HG02870 (cell line): ENCODE data around the gene MAGI2.
"Not testable (repeated sequence)": the region's sequence is repeated elsewhere in the genome, so short reads cannot be mapped to it uniquely, and the experiment has no call there.

ENCODE experiments used
- ATAC-seq: cut with Tn5 transposase; IDR thresholded peaks from one replicate; pipeline ENCODE4 v1.9.1; 2021; ENCODE audit warnings: mild to moderate bottlenecking, moderate library complexity; ENCODE audit not compliant: unreplicated experiment

Gene MAGI2

DNA sequence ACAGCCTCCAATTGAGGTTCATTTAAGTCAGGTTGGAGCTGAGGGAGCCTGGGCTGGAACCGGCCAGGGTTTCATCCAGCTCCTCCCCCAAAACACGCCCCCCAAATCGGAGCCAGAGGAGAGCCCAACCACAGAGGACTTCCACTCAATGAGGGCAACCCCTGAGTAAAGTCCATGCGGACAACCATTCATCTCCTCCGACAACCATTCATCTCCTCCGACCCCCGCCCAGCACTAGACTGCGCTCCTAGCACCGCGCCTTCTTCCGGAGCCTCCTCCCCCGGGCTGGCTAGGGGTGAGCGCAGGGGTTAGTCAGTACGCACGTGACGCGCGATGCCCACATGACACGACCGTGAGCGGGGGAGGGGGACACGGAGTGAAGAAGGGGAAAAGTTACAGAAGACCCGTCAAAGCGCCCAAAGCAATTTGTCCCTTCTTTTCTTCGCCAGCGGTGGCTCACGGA is 1.4 kb downstream of the MAGI2 start:
- no peak for ATAC-seq

DNA sequence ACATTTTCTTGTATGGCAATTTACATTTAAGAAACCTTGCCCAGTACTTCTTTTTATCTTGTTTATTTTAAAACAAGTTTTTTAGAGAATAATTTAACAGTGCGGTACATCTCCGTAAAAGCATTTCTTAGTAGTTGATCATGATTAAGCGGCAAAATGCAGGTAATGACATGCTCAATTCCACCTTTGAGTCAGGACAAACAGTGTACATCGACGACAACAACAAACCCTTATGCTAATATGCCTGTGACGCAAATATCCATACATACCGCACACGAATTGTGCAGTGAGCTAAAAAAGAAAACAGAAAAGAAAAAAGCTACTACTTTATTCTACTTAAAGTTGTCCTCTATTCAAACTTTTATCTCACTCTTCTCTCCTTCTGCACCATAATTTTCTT is 1.9 kb downstream of the MAGI2 start:
- no peak for ATAC-seq

DNA sequence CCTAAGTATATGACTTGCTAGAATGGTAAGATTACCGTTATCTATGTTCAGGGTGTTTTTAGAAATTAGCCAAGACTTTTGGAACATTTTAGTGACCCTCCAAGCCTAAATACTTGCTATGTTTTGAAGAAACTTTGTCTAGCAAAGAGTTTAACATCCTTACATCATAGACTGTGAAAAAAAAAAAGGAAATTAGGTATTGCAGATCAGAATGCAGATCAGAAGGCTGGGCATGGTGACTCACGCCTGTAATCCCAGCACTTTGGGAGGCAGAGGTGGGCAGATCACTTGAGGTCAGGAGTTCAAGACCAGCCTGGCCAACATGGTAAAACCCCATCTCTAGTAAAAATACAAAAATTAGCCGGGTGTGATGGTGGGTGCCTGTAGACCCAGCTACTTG is 10.7 kb downstream of the MAGI2 start:
- ATAC-seq = not testable (repeated sequence)

DNA sequence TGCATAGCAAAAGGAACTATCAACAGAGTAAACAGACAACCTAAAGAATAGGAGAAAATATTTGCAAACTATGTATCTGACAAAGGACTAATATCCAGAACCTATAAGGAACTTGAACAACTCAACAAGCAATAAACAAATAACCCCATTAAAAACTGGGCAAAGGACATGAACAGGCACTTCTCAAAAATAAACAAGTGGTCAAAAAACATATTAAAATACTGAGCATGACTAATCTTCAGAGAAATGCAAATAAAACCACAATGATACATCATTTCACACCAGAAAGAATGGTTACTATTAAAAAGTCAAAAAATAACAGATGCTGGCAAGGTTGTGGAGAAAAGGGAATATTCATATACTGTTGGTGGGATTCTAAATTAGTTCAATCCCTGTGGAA is 17.1 kb downstream of the MAGI2 start:
- ATAC-seq = no peak

DNA sequence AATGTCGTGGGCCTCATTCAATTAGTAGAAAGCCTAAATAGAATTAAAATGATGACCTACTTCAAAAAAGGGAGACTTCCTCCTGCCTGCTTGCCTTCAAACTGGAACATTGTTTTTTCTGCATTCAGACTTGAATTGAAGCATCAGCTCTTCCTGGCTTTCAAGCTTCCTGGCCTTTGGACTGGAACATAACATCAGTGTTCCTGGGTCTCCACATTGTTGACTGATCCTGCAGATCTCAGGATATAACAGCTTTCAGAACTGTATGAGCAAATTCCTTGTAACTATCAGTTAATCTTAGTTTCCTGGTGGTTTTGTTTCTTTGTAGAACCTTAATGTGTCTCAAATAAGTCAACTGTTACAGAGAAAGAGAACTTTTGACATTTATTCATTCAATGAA is 18.6 kb downstream of the MAGI2 start:
- ATAC-seq = no peak

DNA sequence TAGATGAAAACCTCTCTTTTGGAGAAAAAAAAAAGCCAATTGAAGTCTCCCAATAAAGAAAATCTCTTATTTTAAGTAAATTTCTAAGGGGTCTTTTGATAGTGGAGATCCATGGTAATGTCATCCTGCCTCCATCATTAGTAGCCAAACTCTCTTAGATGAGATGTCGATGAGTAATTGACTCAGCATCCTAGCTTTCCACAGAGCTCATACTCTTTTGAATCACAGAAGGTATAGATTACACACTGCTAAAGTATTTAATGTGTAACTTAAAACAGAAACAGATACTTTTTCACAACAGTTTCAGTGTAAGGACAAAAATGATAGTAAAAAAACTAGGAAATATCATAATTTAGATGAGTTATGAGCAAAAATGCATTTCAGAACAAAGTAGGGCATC is 19.4 kb downstream of the MAGI2 start:
- no peak for ATAC-seq

DNA sequence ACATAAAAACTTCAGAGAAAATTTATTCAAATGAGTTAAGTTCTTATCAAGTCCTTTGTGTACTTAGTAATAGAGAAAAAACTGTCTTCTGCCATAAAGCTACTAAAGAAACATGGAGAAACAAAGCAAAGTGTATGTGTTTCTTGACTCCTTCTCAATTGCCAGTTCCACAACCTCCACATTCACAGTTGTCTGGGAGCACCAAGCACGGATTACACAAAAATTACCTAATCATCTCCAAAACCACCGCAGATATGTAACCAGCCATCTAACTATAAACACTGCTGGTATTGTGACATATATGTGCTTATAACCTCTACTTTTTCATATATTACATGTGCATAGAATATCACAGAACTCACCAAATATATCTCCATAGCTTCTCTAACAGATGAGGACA is 23.1 kb downstream of the MAGI2 start:
- no peak for ATAC-seq

DNA sequence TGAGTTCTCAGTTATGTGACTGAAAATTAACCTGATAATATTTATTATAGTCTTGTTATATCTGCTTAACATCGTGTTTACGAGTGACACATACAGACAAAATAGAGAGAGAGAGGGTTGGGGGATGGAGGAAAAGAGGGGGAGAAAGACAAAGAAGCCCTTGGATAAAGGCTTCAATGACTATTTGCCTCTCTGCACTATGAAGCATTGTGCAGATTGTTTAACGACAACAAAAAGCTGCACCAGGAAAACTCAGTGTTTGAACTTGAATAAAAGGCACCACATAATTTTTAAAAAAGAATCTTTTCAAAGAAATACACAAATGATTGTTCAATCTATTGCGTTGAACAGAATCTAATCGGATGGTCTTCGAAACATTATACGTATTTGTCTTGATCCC is 27.8 kb downstream of the MAGI2 start:
- ATAC-seq = no peak

DNA sequence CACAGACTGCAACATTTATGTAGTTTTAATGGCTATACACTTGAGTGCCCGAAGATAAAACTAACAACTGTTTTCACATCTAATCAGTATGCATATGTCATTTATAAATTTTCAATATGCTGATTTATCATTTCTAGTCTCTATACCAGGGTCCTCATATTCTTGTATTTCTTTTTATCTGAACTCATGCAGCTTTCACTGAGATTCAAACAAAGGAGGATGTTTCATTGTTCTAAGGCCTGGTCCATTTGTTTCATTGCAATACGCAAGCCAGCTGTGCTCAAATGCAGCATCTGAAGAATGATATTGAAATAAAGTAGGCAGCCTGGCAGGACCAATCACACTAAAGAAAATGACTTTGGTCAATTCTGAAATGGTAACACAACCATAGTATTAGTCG is 31.7 kb downstream of the MAGI2 start:
- ATAC-seq = no peak

DNA sequence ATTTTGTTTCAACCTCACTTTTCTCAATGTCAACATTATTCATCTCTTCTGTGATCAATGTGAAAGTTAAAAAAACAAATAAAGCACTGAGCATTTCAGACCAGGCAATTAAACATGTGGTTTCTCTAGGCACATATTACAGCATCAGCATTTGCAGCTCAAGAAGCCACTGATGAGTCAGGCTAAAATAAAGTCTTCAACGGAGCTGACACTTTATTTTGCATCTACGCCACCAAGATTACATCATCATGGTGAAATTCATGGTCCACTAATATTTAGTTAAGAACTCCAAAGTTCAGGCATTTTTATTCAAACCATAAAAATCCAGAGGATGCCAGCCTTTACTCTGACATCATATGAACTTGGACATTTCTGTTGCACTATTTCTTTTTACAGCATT is 33.0 kb downstream of the MAGI2 start:
- no peak for ATAC-seq

DNA sequence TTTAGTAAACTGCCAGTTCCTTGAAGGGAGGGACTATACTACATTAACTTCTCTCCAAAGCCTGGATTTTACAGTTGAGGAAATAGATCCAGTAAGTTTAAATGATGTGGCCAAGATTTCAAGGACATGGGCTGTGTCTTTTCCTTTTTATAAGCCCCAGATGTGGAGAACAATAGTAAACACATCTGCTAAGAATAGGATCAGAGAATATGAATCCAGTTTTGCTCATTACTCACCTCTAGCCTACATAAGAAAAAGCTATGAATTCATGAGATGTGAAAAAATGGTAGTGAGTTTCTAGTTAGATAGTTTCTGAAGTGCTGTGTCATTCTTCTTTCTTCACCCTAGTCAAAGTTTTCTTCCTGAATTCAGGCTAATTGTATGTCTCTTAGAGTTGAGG is 38.6 kb downstream of the MAGI2 start:
- ATAC-seq = no peak

DNA sequence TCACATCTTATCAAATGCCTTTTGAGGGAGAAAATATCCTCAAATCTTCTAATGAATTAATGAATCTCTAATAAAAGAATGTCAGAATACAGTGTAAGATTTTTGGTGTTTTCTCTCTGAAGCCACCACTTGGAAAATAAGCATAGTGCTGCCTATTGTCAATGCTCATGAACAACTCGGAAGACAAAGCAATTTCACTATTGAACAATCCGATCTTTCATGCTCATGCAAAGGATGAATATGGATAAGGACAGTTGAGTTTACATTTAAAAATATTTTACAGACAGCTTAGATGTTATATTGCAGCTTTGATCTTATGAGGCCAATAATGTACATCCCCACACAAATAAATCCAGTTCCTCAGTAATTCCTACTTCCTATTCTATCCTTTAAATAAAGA is 40.6 kb downstream of the MAGI2 start:
- no peak for ATAC-seq

DNA sequence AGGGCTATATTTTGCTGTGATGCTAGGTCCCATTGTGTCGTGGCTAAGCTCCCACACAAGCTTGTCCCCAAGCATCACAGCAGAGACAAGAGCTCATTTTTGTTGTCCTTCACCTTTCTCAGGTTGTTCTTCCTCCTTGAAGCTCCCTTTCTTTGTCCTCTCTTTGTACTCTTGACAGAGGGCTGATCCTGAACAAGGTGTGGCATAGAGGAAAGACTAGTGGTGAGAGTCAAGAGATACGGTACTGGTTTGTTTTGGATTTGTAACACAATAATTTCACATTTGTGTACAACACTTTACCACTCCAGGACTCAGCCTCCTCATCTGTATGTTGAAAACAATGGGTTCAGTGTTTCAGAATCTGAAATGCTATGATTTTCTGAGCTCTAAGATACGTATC is 41.0 kb downstream of the MAGI2 start:
- ATAC-seq = no peak

DNA sequence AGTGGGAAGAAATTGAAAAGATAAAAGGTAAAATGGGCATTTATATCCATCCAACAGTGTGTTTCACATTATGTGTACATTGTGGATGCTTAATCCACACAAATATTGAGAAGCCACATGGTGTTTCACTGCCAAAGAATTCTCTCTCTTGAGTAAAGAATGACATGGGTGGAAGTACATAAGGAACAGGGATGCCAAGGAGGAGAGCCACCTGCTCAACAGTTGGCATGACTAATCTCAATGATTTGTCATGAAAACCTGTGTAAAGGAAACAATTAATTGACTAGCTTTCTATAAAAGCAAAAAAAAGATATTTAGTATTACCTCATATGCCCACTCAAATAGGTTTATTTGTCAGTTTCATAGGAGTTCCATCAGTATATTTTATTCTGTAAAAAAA is 43.1 kb downstream of the MAGI2 start:
- ATAC-seq = no peak

DNA sequence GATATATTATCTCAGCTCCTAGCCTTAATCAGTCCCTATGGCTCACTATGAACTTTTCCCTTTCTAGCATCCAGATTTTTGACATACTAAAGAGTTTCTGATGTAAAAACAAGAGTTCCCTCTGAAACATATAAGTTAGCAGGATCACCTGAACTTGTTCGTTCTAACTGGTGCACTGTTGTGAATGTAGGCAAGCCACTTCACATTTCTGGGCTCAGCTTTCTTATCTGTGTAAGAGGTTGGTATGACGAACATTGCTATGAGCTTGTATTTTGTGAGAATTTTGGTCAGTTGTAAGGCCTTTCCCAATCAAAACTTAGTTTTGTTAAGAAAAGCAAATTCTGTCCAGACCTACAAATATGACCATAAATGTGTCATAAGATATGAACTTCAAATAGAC is 46.1 kb downstream of the MAGI2 start:
- ATAC-seq = no peak

DNA sequence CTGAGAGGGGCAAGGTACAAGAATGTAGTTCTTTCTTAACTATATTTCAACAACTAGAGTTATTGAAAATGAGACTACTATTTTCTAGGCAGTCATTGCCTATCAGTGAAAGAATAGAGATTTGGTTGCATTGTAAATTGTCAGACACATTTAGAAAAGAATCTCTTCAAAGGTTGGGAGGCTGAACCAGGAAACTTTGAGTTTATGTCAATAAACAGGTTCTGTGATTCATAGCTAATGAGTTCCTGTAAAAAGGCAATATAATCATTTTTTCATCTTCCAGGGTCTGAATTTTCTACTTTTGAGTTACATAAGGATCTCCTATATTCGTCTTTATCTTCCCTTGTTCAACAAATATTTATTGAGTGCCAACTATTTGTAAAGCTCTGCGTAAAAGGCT is 47.1 kb downstream of the MAGI2 start:
- no peak for ATAC-seq

DNA sequence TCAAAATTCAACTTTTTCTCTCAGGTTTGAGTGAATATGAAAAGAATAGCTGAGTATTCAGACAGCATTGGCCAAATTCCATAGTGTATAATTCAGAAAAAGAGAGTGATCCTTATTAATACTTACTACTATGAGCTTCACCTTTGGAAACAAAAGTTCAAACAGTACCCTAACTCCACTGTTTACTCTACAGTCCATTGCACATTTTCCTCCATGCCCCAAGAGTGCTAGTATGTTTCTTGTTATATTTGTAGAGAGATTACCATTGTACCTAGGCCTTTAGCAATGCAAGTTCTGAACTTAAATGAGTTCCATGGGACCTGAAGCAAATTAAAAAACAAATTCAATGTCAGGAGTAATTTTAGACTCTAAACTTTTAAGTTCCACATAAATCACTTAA is 48.1 kb downstream of the MAGI2 start:
- no peak for ATAC-seq

DNA sequence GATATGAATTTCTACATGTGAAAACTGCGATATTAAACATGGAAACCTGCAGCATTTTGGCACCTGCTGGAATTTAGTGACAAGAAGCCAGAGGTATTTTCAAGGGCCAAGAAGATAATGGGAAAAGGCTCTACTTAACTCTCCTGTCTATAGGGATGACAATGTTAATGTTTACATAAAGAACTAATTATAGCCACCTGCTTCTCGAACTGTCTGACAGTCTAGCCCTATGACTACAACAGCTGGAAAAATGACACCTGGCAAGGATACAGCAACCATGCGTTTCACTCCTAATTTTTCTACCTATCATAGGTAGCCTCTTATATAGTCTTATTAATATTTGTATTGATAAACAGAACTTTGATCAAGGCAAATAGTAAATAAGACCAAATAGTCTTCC is 49.6 kb downstream of the MAGI2 start:
- no peak for ATAC-seq

DNA sequence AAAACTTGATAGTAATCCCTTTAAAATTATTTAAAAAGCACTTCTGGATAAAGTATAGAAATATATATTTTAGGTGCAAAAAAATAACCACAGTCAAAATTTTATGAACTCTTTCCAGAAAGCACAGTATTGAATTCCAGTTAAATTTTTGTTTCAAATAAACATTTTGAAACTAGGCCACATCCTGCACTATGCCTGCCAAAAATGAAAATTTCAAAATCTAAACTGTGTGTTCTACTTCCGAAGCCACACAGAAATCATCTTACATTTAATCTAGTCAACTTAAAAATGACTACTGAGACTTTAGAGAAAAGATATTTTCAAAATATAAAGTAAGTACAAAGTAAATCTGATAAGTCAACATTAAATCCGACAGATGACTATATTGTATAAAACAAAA is 50.0 kb downstream of the MAGI2 start:
- ATAC-seq = no peak

DNA sequence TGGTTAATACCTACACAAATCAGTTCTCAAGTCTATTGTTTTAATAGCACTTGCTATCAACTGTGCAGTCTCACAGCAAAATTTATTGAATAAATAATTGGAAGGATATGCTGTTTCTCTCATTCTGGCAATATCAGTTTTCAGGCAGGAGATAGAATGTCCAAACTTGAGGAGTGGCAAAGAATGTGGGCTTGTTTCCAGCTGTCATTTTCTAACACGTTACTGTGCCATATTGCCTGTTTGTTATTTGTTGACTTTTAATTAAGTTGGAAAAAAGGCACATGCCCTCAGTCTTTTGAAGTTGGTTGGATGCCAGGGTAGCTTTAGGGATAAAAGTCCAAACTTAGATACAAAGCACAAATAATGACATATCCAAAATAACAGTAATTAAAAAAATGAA is 52.2 kb downstream of the MAGI2 start:
- no peak for ATAC-seq

DNA sequence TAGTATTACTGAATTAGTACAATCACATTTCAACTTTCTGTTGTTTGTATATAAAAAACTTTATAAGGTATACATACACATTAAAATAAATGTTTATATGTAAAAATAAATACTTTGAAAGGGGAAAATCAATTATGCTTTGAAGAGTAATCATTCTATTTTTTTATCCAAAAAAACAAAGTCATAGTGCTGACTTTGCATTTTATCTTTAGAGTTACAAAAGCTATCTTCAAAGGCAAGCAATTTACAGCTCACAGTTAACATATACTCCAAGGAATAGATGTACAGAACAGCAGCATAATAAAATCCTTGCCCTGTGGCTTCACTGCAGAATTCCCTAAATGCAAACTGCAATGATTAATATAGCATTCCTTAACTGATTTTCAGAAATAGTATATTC is 53.2 kb downstream of the MAGI2 start:
- ATAC-seq = no peak

DNA sequence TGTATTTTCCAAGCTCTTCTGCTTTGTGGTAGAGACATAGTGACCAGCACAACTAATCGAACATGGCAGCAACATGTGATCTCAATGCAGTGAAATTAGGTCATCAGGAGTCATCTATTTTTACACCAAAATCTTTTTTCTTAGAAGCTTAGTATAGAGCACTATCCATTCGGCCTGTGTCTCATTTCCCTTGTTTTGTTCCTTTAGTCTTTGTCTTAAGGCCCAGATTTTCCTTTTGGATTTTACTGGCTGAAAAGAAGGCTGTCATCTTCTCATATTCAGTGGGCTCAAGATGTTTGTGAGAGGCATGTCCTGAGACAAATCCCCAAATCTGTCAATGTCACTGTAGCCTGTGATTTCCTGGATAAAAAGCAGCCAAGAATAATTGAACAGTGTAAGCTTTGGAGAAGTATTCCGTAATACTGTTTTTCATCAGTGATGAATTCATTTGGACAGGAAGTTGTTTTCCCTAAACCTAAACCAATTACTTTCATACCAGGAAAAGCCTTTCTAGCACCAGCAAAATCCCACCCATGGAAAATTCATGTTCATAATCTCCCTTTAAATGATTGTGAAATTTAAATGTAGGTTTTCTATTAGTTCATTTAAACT is 55.2 kb downstream of the MAGI2 start:
- ATAC-seq = no peak

DNA sequence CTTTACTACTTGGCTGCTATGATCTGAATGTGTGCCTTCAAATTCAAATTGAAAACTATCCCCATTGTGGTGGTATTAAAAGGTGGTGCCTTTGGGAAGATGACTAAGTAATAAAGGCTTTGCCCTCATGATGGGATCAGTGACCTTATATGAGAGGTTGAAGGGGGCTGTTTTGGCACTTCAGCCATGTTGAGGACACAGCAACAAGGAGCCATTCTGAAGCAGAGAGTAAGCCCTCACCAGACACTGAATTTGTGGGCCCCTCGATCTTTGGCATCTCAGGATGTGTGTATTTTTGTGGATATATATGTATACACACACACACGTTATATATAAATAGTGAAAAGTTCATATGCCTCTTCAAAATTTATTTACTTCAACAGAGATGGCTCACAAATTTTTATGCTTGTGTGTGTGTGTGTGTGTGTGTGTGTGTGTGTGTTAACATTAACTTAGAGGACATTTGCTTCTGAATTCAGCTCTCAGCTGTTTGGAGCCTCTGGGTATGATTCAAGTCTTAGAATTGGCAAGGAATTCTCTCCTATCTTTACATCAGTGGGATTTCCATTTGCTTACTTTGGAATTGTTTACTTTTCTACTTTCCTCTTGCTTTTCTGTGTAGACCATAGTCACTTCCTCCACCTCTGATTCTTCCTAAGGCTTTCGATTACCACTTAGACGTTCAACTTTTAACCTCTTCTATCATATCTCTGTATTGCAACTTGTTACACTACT is 66.6 kb downstream of the MAGI2 start:
- no peak for ATAC-seq
